ENCODE results near the gene TGFBI. TPM values are rescaled to one million over a fixed set of nuclear protein-coding genes. Genes with fewer than 3 reads are reported as not detected.
"Not testable (repeated sequence)": the region's sequence is repeated elsewhere in the genome, so short reads cannot be mapped to it uniquely, and the experiment has no call there.

The TGFBI gene
- total RNA-seq, 1 donor from 2014 or later = 13.4 TPM

DNA sequence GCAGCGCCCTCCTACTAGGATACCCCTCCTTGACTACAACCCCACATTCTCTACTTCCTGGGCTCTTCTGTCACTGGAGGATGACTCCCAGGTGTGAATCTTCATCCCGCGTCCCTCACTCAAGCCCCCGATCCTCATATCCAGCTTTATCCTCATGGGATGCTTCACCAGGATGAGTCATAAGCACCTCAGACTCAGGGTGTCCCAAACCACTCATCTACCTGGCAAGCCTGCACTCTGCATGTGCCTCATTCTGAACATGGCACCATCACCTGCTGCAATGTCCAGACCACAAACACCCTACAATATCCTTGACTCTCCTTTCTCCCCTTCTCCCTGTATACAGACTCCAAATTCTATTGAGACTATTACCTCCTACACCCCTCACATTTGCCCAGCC lies 1.5 kb upstream of the TGFBI start:
- ATAC-seq = no peak

DNA sequence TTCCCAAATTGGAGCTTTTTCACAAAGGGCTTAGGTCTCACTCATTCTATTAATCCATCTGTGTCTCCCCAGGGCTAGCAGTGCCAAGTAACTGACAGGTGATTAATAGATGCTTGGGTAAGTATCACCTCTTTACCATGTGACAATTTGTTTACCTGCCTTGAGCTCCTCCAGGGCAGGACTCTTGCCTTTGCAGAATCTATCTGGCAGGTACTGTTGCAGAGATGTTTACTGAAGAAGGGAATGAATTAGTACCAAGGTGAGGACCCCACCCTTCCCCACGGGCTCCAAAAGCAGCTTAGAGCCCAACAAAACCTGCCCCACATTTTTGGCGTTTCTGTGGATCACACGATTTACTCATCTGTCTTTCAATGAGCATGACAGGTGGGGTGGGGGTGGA lies 698 bp upstream of the TGFBI start:
- peak; percentile 53 for ATAC-seq

DNA sequence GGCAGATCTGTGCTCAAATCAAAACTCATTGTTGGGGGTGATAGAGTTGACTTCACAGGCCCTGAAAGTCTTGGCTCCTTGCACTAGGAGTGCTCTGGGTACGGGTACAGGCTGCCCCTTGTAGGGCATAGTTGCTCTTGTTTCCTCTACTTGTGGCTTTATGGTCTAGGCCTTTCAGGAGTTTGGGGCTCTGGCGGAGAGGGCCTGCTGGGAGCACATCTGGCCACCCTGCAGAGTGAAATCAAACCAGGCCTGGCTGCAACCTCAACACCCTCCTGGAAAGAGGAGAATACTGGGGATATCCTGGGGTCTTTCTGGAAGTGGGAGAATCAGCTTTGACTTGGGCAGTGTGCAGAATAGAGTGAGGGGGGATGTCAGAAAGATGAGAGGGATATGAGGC lies 1.5 kb downstream of the TGFBI start:
- no peak for ATAC-seq

DNA sequence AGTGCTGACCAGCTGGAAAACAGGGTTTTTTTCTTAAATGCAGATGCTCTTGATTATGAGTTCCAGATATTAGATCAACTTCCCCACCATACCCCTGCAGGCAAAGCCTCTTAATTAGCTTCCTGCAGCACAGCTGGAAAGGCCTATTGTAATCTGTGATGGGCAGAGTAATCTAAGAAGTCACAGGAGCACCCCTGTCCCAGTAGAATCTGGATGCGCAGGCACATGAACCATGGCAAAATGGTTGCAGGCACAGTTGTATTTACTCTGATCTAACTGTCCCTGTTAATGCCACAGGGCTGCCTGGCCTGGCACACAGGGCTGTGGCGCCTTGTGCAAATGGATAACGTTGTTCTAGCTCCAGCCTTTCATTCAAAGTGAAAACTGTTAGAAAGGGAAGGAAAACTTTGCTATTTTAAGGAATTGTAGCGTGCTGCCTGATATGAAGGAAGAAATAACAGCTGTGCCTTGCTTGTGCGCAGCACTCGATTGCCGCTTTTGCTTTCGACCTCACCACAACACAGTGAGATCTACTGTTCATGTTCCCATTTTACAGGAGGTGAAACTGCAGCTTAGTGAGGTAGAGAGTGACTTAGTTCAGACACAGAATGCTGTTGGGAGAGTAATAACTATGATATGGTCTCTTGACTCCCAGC lies 2.3 kb downstream of the TGFBI start:
- ATAC-seq = no peak

DNA sequence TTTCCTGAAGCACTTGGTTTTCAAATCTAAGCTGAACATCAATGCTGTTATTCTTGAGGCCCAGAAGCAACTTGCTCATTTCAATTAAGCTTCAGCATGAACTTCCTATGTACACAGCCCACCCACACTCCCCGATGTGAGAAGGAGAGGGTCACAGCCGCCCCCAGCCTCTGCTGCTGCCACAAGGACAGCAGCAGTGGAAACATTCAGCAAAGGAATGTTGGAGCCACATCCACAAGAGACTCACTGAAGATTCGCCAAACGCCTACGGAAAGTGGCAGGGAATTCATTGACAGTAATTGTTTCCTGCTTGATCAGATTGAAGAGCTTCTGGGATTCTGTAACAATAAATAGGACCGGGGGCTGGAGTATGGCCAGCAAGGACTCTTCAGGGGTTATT lies 2.9 kb downstream of the TGFBI start:
- ATAC-seq = no peak

DNA sequence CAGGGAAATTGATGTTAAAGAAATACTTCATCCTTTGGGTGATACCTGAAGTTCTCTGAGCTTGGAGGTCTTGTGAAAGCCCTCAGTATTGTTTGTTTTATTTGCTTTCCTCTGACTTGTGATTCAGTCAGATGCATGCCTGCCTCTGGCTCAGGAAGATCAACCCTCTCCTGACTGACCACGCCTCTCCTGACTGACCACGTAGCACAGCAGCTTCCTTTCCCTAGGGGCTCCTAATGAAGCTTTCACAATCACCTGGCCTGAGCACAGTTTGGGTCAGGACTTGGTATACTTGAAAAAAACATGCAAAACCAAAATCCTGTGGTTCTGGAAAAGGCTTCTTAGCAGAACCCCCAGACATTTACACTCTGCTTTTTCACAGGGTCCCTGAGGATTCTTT lies 3.8 kb downstream of the TGFBI start:
- no peak for ATAC-seq

DNA sequence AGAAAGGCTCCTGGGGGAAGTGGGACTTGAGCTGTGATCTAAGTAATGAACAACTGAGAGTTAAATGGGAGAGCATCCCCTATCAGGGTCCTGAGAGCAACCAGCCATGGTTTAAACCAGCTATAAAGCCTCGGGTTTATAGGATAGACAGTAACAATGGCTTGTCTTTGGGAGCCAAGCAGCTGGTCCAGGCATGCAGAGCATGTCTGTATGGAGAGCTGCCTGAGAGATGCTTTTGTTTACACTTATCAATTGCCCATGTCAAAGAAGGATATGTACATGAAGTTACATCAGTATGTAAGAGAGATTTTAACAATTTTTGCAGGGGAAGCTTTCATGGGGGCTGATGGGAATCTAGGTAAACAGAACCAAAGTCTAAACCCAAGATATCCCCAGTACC lies 4.4 kb downstream of the TGFBI start:
- ATAC-seq = no peak

DNA sequence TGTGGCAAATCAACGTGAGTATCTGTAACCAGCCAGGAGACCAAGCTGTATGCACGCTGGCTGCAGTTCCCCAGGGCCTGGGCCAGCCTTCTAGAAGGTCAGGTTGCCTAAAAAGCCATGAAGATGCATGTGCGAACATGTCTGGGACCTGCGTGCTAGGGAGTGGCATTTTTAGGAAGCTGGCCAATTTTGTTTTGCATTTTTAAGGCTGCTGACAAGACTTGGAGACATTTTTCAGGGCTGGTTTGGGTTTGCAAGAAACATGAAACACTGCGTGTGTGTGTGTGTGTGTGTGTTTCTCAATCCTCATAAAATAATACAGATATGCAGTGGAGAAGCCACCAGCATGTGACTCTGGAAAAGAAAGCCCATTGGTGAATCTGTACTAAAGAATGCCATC lies 5.1 kb downstream of the TGFBI start:
- peak; percentile 80 for ATAC-seq

DNA sequence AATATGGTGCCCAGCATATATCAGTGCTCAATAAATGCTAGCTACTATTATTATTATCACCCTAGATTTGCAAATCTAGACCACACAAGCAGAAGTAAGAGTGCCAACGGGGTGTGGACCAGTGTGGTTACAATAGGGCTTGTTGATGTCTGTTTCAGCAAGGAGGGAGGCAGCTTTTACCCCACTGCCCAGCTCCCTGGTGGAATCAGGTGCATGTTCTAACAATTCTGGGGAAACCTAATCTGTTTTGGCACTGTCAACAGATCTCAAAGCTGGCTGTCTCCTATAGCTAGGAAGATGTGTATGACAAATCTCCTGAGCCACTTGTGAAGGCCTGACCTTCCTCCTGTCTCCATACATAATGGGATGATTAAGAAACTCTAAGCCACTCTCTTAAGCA lies 5.7 kb downstream of the TGFBI start:
- peak; percentile 65 for ATAC-seq

DNA sequence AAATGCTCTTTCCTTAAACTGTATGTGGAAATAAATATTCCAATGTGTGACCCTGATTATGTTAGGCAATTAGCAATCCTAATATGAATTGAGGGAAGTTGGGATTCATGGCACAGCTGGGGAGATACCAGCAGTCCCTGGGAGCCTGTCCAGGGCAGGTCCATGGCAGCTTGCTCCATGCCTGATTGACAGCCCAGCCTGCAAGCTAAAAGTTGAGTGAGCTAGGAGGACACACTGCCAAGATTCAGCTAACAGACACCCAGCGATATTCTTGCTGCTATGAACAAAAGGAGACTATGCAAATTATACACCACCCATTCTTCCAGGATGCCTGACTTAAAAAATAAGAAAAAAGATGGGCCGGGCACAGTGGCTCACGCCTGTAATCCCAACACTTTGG lies 6.2 kb downstream of the TGFBI start:
- ATAC-seq = peak; percentile 17

DNA sequence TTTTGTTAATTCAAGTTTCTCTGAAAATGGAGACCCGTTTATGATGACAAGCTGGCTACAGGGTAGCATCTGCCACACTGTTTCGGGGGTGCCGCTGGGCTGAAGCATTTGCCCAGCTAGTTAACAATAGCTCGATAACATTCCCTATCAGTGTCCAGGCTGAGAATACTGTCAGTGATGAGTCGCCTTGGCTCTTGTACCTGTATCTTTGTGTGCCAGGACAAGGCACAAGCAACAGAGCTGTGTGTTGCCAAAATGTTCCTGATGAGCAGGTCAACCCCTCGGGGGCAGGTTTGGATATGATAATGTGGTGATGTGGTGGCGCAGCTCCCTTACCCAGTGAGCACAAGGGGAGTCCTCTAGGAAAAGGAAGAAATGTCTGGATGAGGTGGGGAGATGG lies 7.0 kb downstream of the TGFBI start:
- ATAC-seq = no peak

DNA sequence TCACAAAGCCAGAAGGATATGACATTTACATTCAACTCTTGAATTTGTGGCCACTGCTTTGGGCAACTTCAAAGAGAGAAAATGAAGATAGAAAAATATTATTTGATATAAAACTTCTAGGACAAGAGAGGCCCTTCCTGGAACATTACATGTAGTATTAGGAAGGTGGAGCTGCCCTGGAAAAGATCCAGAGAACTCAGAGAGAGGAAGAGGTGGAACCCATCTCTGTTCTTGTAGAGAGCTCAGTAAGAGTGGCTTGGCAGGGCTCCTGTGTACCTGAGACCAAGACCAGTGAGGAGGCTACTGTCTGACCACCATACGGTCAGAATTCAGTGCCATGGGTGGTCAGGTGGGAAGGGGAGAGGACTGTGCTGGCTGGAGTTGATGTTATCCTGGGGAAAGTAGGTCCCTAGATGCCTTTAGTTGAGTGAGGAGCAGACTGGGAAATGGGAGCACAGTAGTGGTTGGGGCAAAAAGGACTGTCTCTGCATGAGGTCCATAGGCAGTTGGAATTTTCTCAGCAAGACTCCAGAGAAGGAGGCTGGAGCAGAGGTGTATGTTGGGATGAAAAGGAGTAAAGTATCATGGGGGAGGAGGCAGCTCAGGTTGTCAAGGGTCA lies 7.6 kb downstream of the TGFBI start:
- no peak for ATAC-seq

DNA sequence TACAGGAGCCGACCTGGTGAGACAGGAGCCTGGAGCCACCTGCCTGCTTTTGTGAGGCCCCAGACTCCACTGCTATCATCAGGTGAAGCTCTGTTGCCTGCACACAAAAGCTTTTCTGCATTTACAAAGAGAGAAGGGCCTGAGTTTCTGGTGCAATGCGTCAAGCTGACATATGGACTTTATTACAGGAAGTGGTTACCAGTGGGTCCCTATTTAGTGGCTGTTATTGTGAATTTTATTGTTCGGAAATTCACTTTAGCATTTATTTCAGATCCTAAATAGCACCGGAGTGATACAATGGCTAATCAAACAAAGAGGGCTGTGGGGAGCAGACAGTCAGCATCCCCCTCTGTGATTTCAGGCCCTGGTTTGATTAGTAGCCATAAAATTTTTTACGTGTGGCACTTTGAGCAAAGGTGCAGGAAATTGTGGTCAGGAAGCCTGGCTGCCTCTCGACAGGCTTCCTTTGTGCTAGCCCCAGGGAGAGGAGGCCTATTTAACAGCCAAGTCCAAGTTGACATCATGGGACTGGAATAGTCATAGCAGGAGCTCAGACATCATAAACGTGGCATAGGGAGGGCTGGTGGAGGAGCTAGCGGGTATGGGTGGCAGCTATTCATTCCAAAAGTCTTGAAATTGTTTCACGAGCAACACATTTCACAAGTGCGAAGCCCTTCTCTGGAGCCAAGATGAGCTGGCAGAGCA lies 8.4 kb downstream of the TGFBI start:
- no peak for ATAC-seq

DNA sequence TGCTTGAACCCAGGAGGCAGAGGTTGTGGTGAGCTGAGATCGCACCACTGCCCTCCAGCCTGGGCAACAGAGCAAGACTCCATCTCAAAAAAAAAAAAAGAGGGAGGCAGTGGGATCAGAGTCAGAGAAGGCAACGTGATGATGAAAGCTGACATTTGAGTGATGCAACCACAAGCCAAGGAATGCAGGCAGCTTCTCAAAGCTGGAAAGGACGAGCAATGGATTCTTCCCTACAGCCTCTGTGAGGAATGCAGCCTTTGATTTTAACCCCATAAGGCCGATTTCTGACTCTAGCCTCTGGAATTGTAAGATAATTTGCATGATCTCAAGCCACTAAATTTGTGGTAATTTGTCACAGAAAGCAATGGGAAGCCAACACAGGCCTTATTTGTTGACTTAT lies 9.8 kb downstream of the TGFBI start:
- no peak for ATAC-seq

DNA sequence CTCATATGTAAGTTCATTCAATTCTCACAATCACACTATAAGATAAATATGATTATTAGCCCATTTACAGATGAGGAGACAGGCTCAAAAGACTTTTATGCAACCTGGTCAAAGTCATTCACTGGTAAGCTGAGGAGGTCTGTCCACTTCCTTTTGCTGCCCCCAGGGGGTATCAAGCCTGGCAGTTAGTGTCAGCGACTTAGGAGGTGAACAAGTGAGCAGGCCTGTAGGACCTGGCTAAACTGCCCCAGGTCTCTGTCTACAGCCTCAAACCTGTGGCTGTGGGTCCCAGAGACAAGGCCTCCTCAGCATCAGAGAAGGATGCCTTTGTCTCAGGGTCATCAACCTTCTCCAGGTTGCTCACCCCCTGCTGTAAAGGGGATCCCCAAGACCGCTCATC lies 10.4 kb downstream of the TGFBI start:
- no peak for ATAC-seq

DNA sequence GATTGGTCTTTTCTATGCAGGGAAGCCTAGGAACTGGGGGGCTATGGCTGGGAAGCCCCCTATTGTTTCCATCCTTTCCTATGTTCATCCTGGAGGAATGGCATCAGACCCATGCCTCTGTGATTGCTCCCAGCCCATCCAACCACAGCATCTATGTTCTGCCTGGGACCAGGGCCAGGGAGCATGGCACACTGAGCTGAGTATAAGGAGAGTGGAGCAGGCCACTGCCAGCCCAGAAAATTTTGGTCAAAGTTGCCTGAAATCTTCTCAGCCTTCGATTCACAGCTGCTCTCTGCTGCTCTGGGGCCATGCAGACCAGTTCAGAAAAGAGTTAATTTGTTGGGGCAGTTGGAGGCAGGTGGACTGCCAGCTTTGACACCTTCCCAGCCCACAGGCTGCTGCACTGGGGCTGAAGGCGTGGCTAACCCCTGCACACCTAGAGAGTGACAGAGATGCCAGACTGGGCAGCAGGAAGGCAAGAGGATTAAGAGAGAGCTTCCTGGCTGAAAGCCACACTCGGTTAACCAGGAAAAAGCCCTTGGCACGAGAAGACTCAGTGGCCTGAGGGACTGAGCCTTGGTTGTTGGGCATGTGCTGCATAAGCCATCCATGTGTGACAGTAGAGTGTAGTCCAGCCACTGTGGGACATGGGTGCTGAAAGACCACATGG lies 12.1 kb downstream of the TGFBI start:
- ATAC-seq = peak; percentile 62

DNA sequence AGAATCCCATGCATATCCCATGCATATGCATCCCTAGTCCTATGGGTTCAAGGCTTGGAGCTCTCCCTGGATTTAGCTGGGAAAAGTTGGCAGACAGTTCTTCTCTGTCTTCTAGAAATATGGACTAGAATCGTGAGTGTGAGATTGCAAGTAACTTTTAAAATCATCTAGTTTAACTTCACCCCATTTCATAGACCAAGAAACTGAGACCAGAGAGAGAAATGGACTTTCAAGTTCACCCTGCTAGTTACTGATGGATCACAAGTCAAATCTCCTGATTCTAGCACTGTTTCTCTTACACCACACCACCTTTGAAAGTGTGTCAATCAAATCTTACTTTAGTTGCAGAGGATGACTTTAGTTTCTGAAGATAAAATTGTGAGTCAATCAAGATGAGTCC lies 13.4 kb downstream of the TGFBI start:
- ATAC-seq = no peak

DNA sequence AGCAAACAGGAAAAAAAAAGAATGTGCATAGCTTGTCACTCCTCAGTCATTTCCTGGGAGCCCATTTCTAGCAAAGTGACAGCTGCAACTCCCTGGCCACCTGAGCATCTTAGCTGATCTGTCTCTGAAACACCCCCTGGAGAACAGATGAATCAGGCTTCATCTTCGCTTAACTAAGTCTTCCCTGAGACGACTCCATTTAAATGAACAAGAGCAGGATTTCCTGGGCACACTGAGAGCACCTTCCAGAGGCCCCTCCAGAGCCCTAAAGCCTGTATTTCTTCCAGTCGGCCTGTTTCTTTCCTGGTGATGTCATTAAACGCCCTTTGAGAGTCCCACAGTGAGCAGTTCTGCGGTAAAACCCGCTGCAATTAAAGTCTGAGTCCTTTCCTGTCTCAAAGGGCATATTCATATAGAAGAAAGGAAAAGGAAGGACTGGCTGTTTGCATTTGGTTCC lies 13.9 kb downstream of the TGFBI start:
- no peak for ATAC-seq

DNA sequence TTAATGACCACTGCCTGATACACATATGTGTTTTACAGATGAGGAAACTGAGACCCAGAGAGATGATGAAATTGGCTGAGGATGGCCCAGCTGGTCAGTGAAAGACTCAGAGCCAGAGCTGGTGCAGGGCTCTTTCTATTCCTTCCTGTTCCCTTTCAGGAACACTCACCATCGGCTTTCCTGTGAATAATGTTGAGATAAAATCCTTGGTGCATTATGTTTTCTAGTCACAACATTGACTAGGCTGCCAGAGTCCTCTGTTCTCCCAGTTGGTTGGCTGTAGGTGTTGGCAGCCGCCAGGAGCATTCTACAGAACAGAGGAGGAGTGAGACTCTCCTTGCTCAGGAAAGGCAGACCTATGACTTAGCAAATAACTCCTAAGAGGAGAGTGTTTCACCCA lies 14.8 kb downstream of the TGFBI start:
- ATAC-seq = no peak

DNA sequence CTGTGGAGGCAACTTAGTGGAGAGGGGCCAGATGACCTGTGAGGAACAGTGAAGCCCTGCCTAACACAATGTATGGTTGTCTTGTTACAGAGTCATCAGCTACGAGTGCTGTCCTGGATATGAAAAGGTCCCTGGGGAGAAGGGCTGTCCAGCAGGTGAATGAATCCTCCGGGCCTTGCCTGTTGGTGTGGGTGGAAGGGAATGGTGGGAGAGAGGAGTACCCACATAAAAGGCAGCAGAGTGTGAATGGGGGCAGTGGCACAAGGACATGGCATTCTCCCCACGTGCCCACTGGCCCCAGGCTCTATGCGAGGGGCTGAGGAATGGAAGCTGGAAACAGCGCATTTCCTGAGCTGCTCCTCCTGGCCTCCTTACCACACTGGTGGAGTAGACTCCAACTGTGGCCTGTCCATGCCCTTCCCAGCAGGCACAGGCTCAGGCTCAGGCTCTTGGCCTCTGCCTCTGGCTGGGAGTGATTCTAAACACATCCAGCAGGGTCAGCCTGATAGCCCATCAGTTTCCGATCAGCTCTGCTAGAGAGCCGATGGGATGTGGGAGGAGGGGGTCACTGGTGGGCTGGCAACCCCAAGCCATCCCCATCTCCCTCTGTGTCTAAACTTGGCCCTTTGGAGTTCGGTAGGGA lies 15.3 kb downstream of the TGFBI start:
- no peak for ATAC-seq

DNA sequence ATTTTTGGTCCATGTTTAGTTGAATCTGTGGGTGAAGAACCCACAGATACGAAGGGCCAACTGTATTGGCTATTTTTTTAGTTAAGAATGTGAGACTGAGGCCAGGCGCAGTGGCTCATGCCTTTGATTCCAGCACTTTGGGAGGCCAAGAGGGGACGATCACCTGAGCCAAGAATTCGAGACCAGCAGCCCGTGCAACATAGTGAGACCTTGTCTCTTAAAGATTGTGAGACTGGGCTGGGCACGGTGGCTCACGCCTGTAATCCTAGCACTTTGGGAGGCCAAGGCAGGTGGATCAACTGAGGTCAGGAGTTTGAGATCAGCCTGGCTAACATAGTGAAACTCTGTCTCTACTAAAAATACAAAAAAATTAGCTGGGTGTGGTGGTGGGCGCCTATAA lies 16.2 kb downstream of the TGFBI start:
- not testable (repeated sequence) for ATAC-seq

DNA sequence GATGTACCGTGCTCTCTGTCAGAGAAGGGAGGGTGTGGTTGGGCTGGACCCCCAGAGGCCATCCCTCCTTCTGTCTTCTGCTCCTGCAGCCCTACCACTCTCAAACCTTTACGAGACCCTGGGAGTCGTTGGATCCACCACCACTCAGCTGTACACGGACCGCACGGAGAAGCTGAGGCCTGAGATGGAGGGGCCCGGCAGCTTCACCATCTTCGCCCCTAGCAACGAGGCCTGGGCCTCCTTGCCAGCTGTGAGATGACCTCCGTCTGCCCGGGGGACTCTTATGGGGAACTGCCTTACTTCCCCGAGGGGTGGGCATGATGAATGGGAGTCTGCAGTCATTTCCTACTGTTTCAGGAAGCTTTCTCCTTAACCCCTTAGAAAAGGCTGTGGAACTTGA lies 17.5 kb downstream of the TGFBI start:
- ATAC-seq = no peak

DNA sequence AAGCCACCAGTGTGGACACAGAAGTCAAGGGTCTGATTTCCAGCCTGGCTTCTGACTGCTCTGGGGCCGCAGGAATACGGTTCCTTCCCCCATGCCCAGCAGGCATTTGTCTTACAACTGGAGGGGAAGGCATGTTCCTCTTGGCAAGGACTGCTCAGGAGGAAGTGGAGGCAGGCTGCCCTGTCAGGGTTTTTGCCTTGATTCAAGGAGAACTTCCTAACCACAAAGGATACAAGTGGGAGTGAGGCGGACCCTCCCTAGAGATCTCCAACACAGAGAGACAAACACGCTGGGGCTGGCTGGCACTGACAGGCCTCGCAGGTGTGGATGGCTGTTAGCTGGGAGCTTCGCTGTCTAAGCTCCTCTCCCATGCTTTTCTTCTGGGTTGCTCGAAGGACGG lies 19.1 kb downstream of the TGFBI start:
- no peak for ATAC-seq
